GM12864 (cell line): ENCODE data around the gene VSTM2B.
"Not testable (repeated sequence)": the region's sequence is repeated elsewhere in the genome, so short reads cannot be mapped to it uniquely, and the experiment has no call there.

Source experiments
- DNase-seq: peaks from one replicate; pipeline ENCODE4 v3.0.0-alpha.2; 2011; ENCODE audit warnings: low read depth
- H3K4me3 ChIP-seq: 2 replicates; pipeline ENCODE4 v1.5.1; 2011; ENCODE audit warnings: mild to moderate bottlenecking, low read depth, low read length, control low read depth
- TF ChIP-seq, protein P1 (sequence below): IDR thresholded peaks from 2 replicates; pipeline ENCODE4 v1.5.1; 2011; ENCODE audit warnings: low read depth, mild to moderate bottlenecking, moderate library complexity, low read length, control low read depth, inconsistent platforms; ENCODE audit errors: missing control alignments

VSTM2B gene

DNA sequence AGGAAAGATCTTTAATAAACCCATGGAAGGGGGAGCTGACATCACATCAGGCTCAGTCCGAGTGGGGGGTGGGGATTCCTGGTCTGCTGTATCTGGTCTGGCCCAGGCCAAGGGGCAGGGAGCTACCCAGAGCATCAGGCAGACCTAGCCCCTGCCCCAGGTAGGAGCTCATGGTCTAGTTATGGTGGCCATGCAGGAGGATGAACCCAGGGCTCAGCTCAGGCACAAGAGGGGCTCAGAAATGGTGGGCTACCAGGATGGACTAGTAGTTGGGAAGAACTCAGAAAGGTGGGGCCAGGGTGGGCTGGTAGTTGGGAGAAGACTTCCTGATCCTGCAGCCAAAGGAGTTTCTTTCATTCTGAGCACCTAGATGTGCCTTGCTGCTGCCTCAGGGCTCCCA lies 14.3 kb downstream of the VSTM2B start:
- DNase-seq = no peak
- TF ChIP-seq, protein P1, sequence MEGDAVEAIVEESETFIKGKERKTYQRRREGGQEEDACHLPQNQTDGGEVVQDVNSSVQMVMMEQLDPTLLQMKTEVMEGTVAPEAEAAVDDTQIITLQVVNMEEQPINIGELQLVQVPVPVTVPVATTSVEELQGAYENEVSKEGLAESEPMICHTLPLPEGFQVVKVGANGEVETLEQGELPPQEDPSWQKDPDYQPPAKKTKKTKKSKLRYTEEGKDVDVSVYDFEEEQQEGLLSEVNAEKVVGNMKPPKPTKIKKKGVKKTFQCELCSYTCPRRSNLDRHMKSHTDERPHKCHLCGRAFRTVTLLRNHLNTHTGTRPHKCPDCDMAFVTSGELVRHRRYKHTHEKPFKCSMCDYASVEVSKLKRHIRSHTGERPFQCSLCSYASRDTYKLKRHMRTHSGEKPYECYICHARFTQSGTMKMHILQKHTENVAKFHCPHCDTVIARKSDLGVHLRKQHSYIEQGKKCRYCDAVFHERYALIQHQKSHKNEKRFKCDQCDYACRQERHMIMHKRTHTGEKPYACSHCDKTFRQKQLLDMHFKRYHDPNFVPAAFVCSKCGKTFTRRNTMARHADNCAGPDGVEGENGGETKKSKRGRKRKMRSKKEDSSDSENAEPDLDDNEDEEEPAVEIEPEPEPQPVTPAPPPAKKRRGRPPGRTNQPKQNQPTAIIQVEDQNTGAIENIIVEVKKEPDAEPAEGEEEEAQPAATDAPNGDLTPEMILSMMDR = no peak
- H3K4me3 ChIP-seq = no peak overlapping the region

DNA sequence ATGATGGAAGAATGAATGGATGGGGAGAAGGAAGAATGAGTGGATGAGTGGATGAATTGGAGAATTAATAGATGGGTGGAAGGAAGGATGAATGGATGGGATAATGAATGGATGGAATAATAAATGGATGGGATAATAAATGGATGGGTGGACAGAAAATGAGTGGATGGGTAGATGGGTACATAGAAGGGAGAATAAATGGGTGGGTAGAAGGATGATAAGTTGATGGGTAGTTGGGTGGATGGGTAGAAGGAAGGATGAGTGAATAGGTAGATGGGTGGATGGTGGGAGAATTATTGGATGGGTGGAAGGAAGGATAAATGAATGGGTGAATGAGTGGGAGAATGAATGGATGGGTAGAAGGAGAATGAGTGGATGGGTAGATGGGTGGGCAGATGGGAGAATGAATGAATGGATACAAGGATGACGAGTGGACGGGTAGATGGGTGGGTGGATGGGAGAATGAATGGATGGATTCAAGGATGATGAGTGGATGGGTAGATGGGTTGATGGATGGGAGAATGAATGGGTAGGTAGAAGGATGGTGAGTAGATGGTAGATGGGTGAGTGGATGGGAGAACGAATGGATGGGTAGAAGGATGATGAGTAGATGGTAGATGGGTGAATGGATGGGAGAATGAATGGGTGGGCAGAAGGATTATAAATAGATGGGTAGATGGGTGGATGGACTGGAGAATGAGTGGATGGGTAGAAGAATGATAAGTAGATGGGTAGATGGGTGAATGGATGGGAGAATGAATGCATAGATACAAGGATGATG lies 15.9 kb downstream of the VSTM2B start:
- H3K4me3 ChIP-seq = no peak overlapping the region
- TF ChIP-seq, protein P1 = no peak
- no peak for DNase-seq

DNA sequence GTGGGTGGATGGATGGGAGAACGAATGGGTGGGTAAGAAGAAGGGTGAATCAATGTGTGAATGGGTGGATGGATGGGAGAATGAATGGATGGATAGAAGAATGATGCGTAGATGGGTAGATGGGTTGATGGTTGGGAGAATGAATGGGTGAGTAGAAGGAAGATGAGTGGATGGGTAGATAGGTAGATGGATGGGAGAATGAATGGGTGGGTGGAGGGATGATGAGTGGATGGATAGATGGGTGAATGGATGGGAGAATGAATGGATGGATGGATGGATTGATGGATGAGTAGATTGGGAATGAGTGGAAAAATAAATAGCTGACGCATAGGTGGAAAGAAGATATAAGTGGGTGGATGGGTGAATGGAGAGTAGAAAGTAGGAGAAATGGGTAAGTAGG lies 16.5 kb downstream of the VSTM2B start:
- no peak overlapping the region for H3K4me3 ChIP-seq
- DNase-seq = no peak
- TF ChIP-seq, protein P1 = no peak

DNA sequence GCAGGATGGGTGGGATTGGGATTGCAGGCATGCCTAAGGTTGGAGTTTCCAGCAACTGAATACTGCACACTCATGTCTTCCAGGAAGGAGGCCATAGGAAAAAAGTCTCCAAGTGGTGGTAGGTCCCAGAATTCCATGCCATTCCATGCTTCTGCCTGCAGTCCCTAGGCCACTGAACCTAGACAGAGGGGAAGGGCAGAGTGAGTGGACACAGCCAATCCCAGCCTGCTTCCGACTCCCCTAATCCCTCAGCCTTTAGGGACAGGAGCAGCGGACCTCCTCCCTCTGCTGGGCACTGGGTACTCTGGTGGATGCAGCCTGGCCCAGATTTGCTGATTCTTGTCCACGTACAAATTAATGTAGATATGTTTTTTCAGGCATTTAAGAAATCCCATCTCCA lies 17.0 kb downstream of the VSTM2B start:
- DNase-seq = no peak
- no peak overlapping the region for H3K4me3 ChIP-seq
- TF ChIP-seq, protein P1 = no peak

DNA sequence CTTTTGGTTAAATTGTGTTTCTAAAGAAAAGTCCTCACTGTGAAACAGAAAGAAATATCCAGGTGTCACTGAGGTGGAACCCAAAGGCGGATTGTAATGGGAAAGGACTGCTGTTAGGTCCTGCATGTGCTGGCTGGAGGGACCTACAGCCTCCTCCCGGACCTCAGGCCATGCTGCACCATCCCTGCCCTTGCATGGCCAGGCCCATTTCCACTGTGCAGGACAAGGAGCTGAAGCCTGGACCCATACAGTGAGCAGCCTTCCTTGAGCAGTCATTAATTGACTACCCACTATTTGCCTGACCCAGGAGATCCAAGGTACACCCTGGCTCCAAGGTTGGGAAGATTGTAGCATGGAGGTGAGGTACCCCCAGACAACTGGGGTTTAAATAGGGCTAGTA lies 17.6 kb downstream of the VSTM2B start:
- no peak overlapping the region for H3K4me3 ChIP-seq
- DNase-seq = no peak
- TF ChIP-seq, protein P1 = no peak

DNA sequence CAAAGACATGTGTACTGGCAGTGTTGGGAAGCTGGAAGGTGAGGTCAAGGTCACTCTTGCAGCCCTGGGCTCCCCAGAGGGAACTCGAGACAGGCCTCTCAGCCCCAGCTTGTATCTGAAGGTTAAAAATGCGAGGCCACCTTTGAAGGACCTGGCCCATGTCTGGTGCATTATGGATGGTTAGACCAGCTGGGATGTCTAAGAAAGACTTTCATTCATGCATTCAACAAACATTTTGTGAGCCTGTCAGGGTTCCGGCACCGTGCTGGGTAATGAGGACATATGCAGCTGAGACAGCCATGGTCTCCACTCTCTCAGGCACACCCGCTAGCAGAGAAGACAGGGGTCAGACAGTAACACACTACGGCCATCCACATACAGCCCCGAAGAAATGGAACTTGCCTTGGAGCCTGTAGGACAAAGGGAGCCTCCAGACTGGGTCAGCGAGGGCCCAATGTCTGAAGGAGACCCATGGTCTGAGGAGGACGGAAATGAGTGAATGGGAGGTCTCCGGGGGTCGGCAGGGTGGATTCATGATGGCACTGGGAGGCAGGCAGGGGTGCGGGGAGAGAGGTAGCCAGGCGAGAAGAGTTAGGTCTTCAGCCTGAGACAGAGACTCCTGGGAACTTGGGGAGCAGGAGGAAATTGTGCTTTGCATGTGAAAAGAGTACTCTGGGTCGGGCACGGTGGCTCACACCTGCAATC lies 19.0 kb downstream of the VSTM2B start:
- no peak for DNase-seq
- H3K4me3 ChIP-seq = no peak overlapping the region
- TF ChIP-seq, protein P1 = no peak

DNA sequence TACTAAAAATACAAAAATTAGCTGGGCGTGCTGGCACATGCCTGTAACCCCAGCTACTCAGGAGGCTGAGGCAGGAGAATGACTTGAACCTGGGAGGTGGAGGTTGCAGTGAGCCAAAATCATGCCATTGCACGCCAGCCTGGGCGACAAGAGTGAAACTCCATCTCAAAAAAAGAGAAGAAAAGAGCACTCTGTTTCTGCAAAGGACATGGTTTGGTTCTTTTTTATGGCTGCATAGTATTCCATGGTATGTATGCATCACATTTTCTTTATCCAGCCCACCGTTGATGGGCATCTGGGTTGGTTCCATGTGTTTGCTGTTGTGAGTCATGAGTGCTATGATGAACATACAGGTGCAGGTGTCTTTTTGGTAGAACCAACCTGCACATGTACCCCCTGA lies 19.7 kb downstream of the VSTM2B start:
- not testable (repeated sequence) for DNase-seq, H3K4me3 ChIP-seq
